Esophagus muscularis mucosa (tissue), 4 donors: Measurements from ENCODE around the gene SLCO6A1. TPM values are rescaled to one million over a fixed set of nuclear protein-coding genes. Genes with fewer than 3 reads are reported as not detected.

Experiments
- DNase-seq: peaks from one replicate; pipeline ENCODE4 v3.0.0-alpha.2; 2017; ENCODE audit errors: extremely low spot score
- H3K27ac ChIP-seq, 4 donors: fragments of 200-600 bp; sonication (generic); replicated peaks in 1 of 4; 1 replicate in 3 of 4; 2 replicates in 1 of 4; pipeline ENCODE4 v1.5.1; 2016 to 2019; ENCODE audit warnings: mild to moderate bottlenecking in 1 of 4
- H3K27me3 ChIP-seq, 4 donors: fragments of 200-600 bp; sonication (generic); one replicate each; pipeline versions ENCODE4 v1.5.1 to v1.6.0; 2016 to 2019
- H3K36me3 ChIP-seq, 4 donors: fragments of 200-600 bp; sonication (generic); one replicate each; pipeline ENCODE4 v1.5.1; 2016 to 2019
- H3K4me1 ChIP-seq, 4 donors: fragments of 200-600 bp; sonication (generic); one replicate each; pipeline ENCODE4 v1.5.1; 2016 to 2019
- H3K4me3 ChIP-seq, 4 donors: fragments of 200-600 bp; sonication (generic); 1 replicate in 2 of 4; 2 replicates in 2 of 4; pipeline ENCODE4 v1.5.1; 2016 to 2019; ENCODE audit warnings: mild to moderate bottlenecking in 4 of 4, moderate library complexity in 1 of 4
- H3K9me3 ChIP-seq, 4 donors: fragments of 200-600 bp; sonication (generic); 1 replicate in 3 of 4; 2 replicates in 1 of 4; pipeline ENCODE4 v1.5.1; 2016 to 2019
- EP300 ChIP-seq: sonication (generic); formaldehyde crosslinking; IDR thresholded peaks from one replicate; pipeline ENCODE4 v1.6.1; 2017; ENCODE audit warnings: antibody characterized with exemption
- POLR2A ChIP-seq: fragments of 450-650 bp; IDR thresholded peaks from one replicate; pipeline ENCODE4 v1.6.1; 2017; ENCODE audit warnings: antibody characterized with exemption, moderate library complexity, mild to moderate bottlenecking, low read depth
- POLR2AphosphoS5 ChIP-seq, 2 donors: sonication (generic); formaldehyde crosslinking; IDR thresholded peaks; one replicate each; pipeline ENCODE4 v1.6.1; 2017; ENCODE audit warnings: antibody characterized with exemption in 2 of 2
- WGBS: methylation state at CpG from one replicate; pipeline ENCODE4 v1.1.5; 2018; 5-methylcytosine and 5-hydroxymethylcytosine counted together
- intact Hi-C: fragments of 100-400 bp; cut with DNase I; formaldehyde crosslinking; loops from one replicate; pipeline ENCODE4 v1.15.1; 2023
- total RNA-seq, 4 donors: library from RNA; depleted of rRNA; stranded (reverse); fragments of >200 nt; gene quantifications; one replicate each; pipeline versions ENCODE4 v1.1.0 to v1.2.1, GENCODE V29; 2016
- TF ChIP-seq, protein P1 (sequence below), 3 experiments: fragments of 200-600 bp in 2 of 3; fragments of 450-650 bp in 1 of 3; sonication (generic) in 2 of 3; IDR thresholded peaks; one replicate each; pipeline ENCODE4 v1.5.1; 2017 to 2019; ENCODE audit warnings: antibody characterized with exemption in 3 of 3, mild to moderate bottlenecking in 2 of 3, moderate library complexity in 1 of 3

The SLCO6A1 gene, protein sequence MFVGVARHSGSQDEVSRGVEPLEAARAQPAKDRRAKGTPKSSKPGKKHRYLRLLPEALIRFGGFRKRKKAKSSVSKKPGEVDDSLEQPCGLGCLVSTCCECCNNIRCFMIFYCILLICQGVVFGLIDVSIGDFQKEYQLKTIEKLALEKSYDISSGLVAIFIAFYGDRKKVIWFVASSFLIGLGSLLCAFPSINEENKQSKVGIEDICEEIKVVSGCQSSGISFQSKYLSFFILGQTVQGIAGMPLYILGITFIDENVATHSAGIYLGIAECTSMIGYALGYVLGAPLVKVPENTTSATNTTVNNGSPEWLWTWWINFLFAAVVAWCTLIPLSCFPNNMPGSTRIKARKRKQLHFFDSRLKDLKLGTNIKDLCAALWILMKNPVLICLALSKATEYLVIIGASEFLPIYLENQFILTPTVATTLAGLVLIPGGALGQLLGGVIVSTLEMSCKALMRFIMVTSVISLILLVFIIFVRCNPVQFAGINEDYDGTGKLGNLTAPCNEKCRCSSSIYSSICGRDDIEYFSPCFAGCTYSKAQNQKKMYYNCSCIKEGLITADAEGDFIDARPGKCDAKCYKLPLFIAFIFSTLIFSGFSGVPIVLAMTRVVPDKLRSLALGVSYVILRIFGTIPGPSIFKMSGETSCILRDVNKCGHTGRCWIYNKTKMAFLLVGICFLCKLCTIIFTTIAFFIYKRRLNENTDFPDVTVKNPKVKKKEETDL
- total RNA-seq: not detected

DNA sequence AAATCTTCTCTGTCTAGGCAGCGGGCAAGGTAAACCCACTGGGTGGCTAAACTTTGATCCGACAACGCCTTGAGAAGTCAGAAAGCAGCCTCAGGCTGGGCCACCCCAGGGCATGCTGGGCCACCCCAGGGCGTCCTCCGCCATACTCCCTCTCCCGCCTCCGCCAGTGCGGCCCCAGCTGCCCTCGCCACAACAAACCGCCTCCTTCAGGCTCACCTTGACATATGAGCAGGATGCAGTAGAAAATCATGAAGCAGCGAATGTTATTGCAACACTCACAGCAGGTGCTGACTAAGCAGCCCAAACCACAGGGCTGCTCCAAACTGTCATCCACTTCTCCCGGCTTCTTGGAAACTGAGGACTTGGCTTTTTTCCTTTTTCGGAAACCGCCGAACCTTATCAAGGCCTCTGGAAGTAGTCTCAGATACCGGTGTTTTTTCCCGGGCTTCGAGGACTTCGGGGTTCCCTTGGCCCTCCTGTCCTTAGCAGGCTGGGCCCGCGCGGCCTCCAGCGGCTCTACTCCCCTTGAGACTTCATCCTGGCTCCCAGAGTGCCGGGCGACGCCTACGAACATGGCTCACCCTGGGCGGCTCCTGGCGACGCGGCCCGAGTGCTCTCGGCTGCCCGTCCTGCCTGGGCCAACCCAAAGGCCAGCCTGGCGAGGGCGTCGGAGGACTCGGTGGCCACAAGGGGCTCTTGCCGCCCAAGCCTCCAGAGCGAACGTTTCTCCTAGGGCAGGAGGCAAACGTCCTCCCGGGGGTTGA, at the start of gene SLCO6A1:
SLCO6A1 (minus strand) TSS at position 731 of the 764 bp plus-strand sequence; CDS start at position 574, 157 bp downstream.
- no peaks in the 10 kb centered on the region for H3K4me1 ChIP-seq
- H3K4me3 ChIP-seq: no peak within 1 kb of the TSS
- no peaks in the 10 kb centered on the region for H3K9me3 ChIP-seq
- intact Hi-C loops: no loop called here
- no peak for DNase-seq
- H3K36me3 ChIP-seq: no peaks in the 10 kb centered on the region
- WGBS: 92% methylated on average over 39 of the region's 43 CpGs
- H3K27me3 ChIP-seq: no peaks in the 10 kb centered on the region
- H3K27ac ChIP-seq: no peak within 1 kb of the TSS
- TF ChIP-seq POLR2AphosphoS5 (IDR thresholded peaks at IDR 0.05): no peak
- TF ChIP-seq, protein P1, sequence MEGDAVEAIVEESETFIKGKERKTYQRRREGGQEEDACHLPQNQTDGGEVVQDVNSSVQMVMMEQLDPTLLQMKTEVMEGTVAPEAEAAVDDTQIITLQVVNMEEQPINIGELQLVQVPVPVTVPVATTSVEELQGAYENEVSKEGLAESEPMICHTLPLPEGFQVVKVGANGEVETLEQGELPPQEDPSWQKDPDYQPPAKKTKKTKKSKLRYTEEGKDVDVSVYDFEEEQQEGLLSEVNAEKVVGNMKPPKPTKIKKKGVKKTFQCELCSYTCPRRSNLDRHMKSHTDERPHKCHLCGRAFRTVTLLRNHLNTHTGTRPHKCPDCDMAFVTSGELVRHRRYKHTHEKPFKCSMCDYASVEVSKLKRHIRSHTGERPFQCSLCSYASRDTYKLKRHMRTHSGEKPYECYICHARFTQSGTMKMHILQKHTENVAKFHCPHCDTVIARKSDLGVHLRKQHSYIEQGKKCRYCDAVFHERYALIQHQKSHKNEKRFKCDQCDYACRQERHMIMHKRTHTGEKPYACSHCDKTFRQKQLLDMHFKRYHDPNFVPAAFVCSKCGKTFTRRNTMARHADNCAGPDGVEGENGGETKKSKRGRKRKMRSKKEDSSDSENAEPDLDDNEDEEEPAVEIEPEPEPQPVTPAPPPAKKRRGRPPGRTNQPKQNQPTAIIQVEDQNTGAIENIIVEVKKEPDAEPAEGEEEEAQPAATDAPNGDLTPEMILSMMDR (IDR thresholded peaks at IDR 0.05): no peak
- TF ChIP-seq EP300: no peak
- no peak for TF ChIP-seq POLR2A

DNA sequence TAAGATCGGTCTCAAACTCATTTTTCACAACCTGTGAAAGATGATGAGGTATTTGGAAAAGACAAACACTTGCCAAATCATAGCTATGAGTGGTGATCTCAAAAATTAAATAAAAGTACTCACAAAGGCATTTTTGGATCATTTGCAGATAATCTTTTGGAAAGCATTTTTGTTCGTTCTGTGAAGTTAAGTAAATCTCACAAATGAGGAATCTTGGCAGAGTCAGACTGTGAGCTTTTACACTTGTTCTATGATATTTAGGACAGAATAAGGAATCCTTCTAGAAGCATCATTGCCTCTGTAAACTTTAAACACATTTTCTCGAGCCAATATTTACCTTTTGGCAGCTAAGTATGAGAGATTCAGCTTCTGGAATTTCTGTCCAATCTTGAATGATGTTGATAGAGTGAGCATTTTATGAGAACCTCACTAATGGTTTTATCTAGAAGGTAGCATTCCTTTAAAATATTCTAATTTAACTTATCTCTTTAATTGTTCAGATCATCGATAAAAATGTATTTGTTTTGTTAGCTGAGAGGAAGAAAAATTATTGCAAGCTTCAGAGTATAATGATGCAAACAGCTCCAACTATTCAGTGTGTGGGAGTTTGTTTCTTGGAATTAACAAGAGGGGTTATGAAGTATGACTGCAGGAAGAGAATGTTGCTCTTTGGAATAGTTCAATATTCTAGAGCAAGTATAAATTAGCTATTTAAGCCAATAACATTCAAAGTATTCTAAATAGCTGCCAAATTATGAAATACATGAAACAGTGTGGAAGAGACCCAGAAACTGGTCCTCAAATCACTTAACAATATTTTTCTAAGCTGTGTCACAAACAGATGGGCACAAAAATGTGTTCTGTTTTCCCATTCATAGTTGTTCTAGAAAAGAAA, 48.6 kb upstream of the SLCO6A1 start:
- H3K27me3 ChIP-seq: no peaks in the 10 kb centered on the region
- no peak overlapping the region for H3K27ac ChIP-seq
- TF ChIP-seq POLR2A (no peak), EP300 (no peak), POLR2AphosphoS5 (IDR thresholded peaks at IDR 0.05) (no peak)
- TF ChIP-seq, protein P1 (IDR thresholded peaks at IDR 0.05): no peak
- WGBS: 45% methylated on average over 4 of the region's 4 CpGs
- H3K9me3 ChIP-seq: no peaks in the 10 kb centered on the region
- no peak overlapping the region for H3K4me3 ChIP-seq
- H3K36me3 ChIP-seq: no peaks in the 10 kb centered on the region
- H3K4me1 ChIP-seq: no peaks in the 10 kb centered on the region
- intact Hi-C loops: no loop called here
- no peak for DNase-seq

DNA sequence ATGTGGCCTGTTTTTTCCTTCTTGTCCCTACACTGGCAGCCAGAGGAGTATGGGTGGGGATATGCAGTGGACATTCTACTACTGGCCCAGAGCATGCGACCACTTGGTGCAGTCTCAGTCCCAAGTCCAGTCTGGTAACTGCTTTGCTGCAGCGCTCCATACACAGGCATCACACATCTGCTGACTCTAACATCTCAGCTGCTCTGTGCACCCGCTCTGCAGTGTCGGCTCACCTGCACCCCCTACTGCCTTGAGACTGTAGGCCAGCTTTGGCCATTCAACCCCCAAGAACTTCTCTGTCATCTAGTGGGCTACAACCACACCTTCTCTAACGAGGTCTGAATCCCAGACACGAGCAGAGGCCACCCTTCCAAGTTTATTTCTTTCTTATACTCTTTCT, 46.4 kb upstream of the SLCO6A1 start:
- H3K9me3 ChIP-seq: no peaks in the 10 kb centered on the region
- WGBS: 83% methylated on average over 6 of the region's 6 CpGs
- H3K4me3 ChIP-seq: no peak overlapping the region
- intact Hi-C loops: no loop called here
- no peaks in the 10 kb centered on the region for H3K4me1 ChIP-seq
- no peak for TF ChIP-seq EP300
- no peak for TF ChIP-seq POLR2AphosphoS5 (IDR thresholded peaks at IDR 0.05)
- TF ChIP-seq, protein P1 (IDR thresholded peaks at IDR 0.05): no peak
- no peak for TF ChIP-seq POLR2A
- no peak overlapping the region for H3K27ac ChIP-seq
- no peaks in the 10 kb centered on the region for H3K27me3 ChIP-seq
- no peak for DNase-seq
- H3K36me3 ChIP-seq: no peaks in the 10 kb centered on the region

DNA sequence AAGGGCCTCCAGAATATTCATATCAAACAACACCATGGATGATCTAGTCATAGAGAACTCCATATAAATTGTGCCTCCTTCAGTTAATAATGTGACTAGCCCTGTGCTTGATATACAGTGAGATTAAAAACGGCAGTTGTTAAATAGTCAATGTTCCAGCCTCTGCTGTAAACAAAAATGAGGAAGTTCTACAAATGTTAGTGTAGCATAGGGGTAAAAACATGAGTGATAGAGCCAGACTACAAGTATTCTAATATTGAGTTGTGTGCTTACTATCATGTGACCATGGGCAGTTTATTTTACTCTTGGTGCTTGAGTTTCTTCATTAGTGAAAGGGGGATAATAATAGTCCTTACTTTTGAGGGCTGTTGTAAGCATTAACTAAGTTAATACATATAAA, 43.3 kb upstream of the SLCO6A1 start:
- H3K27me3 ChIP-seq: no peaks in the 10 kb centered on the region
- no peak overlapping the region for H3K4me3 ChIP-seq
- no peak for DNase-seq
- WGBS: 68% methylated on average over 1 of the region's 1 CpG
- intact Hi-C loops: no loop called here
- no peaks in the 10 kb centered on the region for H3K9me3 ChIP-seq
- TF ChIP-seq POLR2AphosphoS5 (IDR thresholded peaks at IDR 0.05) (no peak), POLR2A (no peak), EP300 (no peak)
- TF ChIP-seq, protein P1 (IDR thresholded peaks at IDR 0.05): no peak
- no peak overlapping the region for H3K27ac ChIP-seq
- H3K4me1 ChIP-seq: no peaks in the 10 kb centered on the region
- no peaks in the 10 kb centered on the region for H3K36me3 ChIP-seq
